Upper lobe of left lung (tissue), 4 donors: ENCODE results near the gene FOXP1.

Experiments used
- EP300 ChIP-seq, 4 donors: sonication (generic); formaldehyde crosslinking; IDR thresholded peaks; one replicate each; pipeline ENCODE4 v1.5.1; 2017; ENCODE audit warnings: antibody characterized with exemption in 4 of 4, control low read depth in 2 of 4
- POLR2A ChIP-seq, 4 donors: fragments of 450-650 bp; IDR thresholded peaks; one replicate each; pipeline ENCODE4 v1.5.1; 2016 to 2017; ENCODE audit warnings: antibody characterized with exemption in 4 of 4, mild to moderate bottlenecking in 2 of 4
- TF ChIP-seq, protein P1 (sequence below), 6 experiments: fragments of 450-650 bp in 4 of 6; fragments of 200-600 bp in 2 of 6; sonication (generic) in 2 of 6; IDR thresholded peaks; one replicate each; pipeline ENCODE4 v1.5.1; 2016 to 2019; ENCODE audit warnings: antibody characterized with exemption in 6 of 6

DNA sequence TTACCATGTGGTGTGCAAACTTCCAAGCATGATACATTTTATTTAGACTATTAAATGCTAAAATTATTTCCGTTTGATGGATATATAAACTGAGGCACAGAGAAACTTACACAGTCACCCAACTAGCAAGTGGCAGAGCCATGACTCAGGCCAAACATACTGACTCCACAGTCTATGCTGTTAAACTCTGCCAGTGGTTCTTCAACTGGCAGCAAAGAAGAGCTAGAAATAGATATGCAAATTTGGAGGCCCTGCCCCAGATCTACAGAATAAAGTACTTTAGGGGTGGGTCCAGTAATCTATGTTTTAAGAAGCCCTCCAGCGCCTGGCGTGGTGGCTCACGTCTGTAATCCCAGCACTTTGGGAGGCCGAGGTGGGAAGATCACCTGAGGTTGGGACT, 400.0 kb downstream of the FOXP1 start:
- TF ChIP-seq EP300 (IDR thresholded peaks at IDR 0.05), result no peak
- no peak for TF ChIP-seq POLR2A (IDR thresholded peaks at IDR 0.05)
- TF ChIP-seq, protein P1, sequence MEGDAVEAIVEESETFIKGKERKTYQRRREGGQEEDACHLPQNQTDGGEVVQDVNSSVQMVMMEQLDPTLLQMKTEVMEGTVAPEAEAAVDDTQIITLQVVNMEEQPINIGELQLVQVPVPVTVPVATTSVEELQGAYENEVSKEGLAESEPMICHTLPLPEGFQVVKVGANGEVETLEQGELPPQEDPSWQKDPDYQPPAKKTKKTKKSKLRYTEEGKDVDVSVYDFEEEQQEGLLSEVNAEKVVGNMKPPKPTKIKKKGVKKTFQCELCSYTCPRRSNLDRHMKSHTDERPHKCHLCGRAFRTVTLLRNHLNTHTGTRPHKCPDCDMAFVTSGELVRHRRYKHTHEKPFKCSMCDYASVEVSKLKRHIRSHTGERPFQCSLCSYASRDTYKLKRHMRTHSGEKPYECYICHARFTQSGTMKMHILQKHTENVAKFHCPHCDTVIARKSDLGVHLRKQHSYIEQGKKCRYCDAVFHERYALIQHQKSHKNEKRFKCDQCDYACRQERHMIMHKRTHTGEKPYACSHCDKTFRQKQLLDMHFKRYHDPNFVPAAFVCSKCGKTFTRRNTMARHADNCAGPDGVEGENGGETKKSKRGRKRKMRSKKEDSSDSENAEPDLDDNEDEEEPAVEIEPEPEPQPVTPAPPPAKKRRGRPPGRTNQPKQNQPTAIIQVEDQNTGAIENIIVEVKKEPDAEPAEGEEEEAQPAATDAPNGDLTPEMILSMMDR (IDR thresholded peaks at IDR 0.05), result no peak
